ENCODE measurements around the gene TMSB15C.

DNA sequence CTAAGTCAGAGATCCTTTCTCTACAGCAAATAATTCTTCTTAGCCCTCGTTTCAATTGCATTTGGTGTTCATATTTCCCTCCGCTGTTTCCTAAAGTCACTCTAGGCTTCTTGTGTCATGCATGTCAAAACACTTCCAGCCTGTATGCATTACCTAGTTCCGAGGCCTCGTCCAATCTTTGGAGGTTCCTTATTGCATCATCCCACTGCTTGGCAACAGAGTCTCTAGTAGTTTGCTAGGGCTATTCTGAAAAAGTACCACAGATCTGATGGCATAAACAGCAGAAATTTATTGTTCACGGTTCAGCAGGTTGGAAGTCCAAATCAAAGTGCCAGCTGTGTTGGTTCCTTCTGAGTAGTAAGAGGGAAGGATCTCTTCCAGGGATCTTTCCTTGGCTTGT is 30.4 kb downstream of the TMSB15C start:
- TF ChIP-seq, protein P1, sequence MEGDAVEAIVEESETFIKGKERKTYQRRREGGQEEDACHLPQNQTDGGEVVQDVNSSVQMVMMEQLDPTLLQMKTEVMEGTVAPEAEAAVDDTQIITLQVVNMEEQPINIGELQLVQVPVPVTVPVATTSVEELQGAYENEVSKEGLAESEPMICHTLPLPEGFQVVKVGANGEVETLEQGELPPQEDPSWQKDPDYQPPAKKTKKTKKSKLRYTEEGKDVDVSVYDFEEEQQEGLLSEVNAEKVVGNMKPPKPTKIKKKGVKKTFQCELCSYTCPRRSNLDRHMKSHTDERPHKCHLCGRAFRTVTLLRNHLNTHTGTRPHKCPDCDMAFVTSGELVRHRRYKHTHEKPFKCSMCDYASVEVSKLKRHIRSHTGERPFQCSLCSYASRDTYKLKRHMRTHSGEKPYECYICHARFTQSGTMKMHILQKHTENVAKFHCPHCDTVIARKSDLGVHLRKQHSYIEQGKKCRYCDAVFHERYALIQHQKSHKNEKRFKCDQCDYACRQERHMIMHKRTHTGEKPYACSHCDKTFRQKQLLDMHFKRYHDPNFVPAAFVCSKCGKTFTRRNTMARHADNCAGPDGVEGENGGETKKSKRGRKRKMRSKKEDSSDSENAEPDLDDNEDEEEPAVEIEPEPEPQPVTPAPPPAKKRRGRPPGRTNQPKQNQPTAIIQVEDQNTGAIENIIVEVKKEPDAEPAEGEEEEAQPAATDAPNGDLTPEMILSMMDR (conservative IDR thresholded peaks at IDR 0.05 in 1 of 2, IDR thresholded peaks at IDR 0.05 in 1 of 2; ENCODE audit: low read depth in 1 of 2, low read length in 2 of 2) = no peak
- TF ChIP-seq EZH2 (IDR thresholded peaks at IDR 0.05; ENCODE audit: low read length, missing control alignments) = no peak
